Measurements from ENCODE around the gene ART1.

Gene ART1

GRCh38 chr11:3679077-3679476 lies 34.1 kb downstream of the ART1 start:
- DNase-seq (ENCODE audit: low read depth in 1 of 2, low spot score in 1 of 2) = no peak
- no peak for TF ChIP-seq JUND (IDR thresholded peaks at IDR 0.05; ENCODE audit: low read depth)
- in situ Hi-C loops (cut with HindIII; ENCODE audit: low pct_unique_long_range_greater_than_20kb, low sequenced_read_pairs) = no loop called here

GRCh38 chr11:3683039-3683438 lies 38.1 kb downstream of the ART1 start:
- no peak for DNase-seq (ENCODE audit: low read depth in 1 of 2, low spot score in 1 of 2)
- in situ Hi-C loops (cut with HindIII; ENCODE audit: low pct_unique_long_range_greater_than_20kb, low sequenced_read_pairs) = no loop called here
- no peak for TF ChIP-seq JUND (IDR thresholded peaks at IDR 0.05; ENCODE audit: low read depth)

GRCh38 chr11:3684129-3684818 lies 39.3 kb downstream of the ART1 start:
- in situ Hi-C loops (cut with HindIII; ENCODE audit: low pct_unique_long_range_greater_than_20kb, low sequenced_read_pairs) = no loop called here
- no peak for TF ChIP-seq JUND (IDR thresholded peaks at IDR 0.05; ENCODE audit: low read depth)
- DNase-seq (ENCODE audit: low read depth in 1 of 2, low spot score in 1 of 2) = no peak

- DNase-seq (ENCODE audit: low read depth in 1 of 2, low spot score in 1 of 2) = no peak
- no peak for TF ChIP-seq JUND (IDR thresholded peaks at IDR 0.05; ENCODE audit: low read depth)
- in situ Hi-C loops (cut with HindIII; ENCODE audit: low pct_unique_long_range_greater_than_20kb, low sequenced_read_pairs) = no loop called here
Measured at GRCh38 chr11:3684819-3685172, 39.9 kb downstream of the ART1 start.

- DNase-seq (ENCODE audit: low read depth in 1 of 2, low spot score in 1 of 2) = no peak
- TF ChIP-seq JUND (IDR thresholded peaks at IDR 0.05; ENCODE audit: low read depth) = no peak
- in situ Hi-C loops (cut with HindIII; ENCODE audit: low pct_unique_long_range_greater_than_20kb, low sequenced_read_pairs) = no loop called here
Measured at GRCh38 chr11:3685923-3686322, 41.0 kb downstream of the ART1 start.

- in situ Hi-C loops (cut with HindIII; ENCODE audit: low pct_unique_long_range_greater_than_20kb, low sequenced_read_pairs) = no loop called here
- TF ChIP-seq JUND (IDR thresholded peaks at IDR 0.05; ENCODE audit: low read depth) = no peak
- DNase-seq (ENCODE audit: low read depth in 1 of 2, low spot score in 1 of 2) = no peak
Measured at GRCh38 chr11:3686751-3687150, 41.8 kb downstream of the ART1 start.

- no peak for TF ChIP-seq JUND (IDR thresholded peaks at IDR 0.05; ENCODE audit: low read depth)
- in situ Hi-C loops (cut with HindIII; ENCODE audit: low pct_unique_long_range_greater_than_20kb, low sequenced_read_pairs) = no loop called here
- no peak for DNase-seq (ENCODE audit: low read depth in 1 of 2, low spot score in 1 of 2)
Measured at GRCh38 chr11:3700410-3700809, 55.5 kb downstream of the ART1 start.

- no peak for DNase-seq (ENCODE audit: low read depth in 1 of 2, low spot score in 1 of 2)
- TF ChIP-seq JUND (IDR thresholded peaks at IDR 0.05; ENCODE audit: low read depth) = no peak
- in situ Hi-C loops (cut with HindIII; ENCODE audit: low pct_unique_long_range_greater_than_20kb, low sequenced_read_pairs) = no loop called here
Measured at GRCh38 chr11:3700910-3701309, 56.0 kb downstream of the ART1 start.

- DNase-seq (ENCODE audit: low read depth in 1 of 2, low spot score in 1 of 2) = no peak
- TF ChIP-seq JUND (IDR thresholded peaks at IDR 0.05; ENCODE audit: low read depth) = no peak
- in situ Hi-C loops (cut with HindIII; ENCODE audit: low pct_unique_long_range_greater_than_20kb, low sequenced_read_pairs) = no loop called here
Measured at GRCh38 chr11:3703383-3703782, 58.5 kb downstream of the ART1 start.

- no peak for TF ChIP-seq JUND (IDR thresholded peaks at IDR 0.05; ENCODE audit: low read depth)
- DNase-seq (ENCODE audit: low read depth in 1 of 2, low spot score in 1 of 2) = no peak
- in situ Hi-C loops (cut with HindIII; ENCODE audit: low pct_unique_long_range_greater_than_20kb, low sequenced_read_pairs) = no loop called here
Measured at GRCh38 chr11:3707176-3707575, 62.2 kb downstream of the ART1 start.

GRCh38 chr11:3709977-3710376 lies 65.0 kb downstream of the ART1 start:
- in situ Hi-C loops (cut with HindIII; ENCODE audit: low pct_unique_long_range_greater_than_20kb, low sequenced_read_pairs) = no loop called here
- no peak for TF ChIP-seq JUND (IDR thresholded peaks at IDR 0.05; ENCODE audit: low read depth)
- DNase-seq (ENCODE audit: low read depth in 1 of 2, low spot score in 1 of 2) = peak in 1 of 2 experiments; percentile 12

GRCh38 chr11:3710485-3711259 lies 65.7 kb downstream of the ART1 start:
- no peak for TF ChIP-seq JUND (IDR thresholded peaks at IDR 0.05; ENCODE audit: low read depth)
- DNase-seq (ENCODE audit: low read depth in 1 of 2, low spot score in 1 of 2) = no peak
- in situ Hi-C loops (cut with HindIII; ENCODE audit: low pct_unique_long_range_greater_than_20kb, low sequenced_read_pairs) = no loop called here

GRCh38 chr11:3712274-3712673 lies 67.3 kb downstream of the ART1 start:
- in situ Hi-C loops (cut with HindIII; ENCODE audit: low pct_unique_long_range_greater_than_20kb, low sequenced_read_pairs) = no loop called here
- no peak for DNase-seq (ENCODE audit: low read depth in 1 of 2, low spot score in 1 of 2)
- TF ChIP-seq JUND (IDR thresholded peaks at IDR 0.05; ENCODE audit: low read depth) = no peak

All from T47D (cell line).